Measurements from ENCODE around the gene LRRC70.
"Not testable (repeated sequence)": the region's sequence is repeated elsewhere in the genome, so short reads cannot be mapped to it uniquely, and the experiment has no call there.

Gene LRRC70

DNA sequence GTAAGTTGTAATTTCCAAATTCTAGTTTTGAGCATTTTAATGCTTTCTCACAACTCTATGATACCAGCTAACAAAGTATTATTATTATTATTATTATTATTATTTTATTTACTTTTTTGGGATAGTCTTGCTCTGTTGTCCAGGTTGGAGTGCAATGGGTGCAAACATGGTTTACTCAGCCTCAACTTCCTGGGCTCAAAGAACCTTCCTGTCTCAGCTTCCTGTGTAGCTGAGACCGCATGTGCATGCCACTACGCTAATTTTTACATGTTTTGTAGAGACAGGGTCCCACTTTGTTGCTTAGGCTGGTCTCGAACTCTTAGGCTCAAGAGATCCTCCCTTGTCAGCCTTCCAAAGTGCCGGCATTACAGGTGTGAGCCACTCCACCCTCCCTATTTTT is 27.0 kb downstream of the LRRC70 start:
- no peak for DNase-seq

DNA sequence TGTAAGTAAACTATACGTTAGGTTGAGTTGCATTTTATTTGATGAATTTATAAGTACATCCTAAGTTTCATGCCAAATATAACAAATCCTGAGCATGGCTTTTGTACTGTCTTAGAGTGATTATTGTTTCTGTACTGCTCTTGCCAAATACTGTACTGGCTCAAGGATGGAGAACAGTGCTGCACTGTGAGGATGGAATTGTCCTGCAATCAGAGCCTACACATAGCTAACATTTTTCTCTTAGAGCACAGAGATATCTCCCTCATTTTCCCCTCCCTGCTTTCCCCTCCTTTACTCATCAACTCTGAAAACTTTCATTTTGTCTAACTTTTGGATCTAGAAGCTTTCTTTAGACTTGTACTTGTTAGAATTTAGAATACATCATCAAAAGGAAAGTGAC is 28.3 kb downstream of the LRRC70 start:
- no peak for DNase-seq

DNA sequence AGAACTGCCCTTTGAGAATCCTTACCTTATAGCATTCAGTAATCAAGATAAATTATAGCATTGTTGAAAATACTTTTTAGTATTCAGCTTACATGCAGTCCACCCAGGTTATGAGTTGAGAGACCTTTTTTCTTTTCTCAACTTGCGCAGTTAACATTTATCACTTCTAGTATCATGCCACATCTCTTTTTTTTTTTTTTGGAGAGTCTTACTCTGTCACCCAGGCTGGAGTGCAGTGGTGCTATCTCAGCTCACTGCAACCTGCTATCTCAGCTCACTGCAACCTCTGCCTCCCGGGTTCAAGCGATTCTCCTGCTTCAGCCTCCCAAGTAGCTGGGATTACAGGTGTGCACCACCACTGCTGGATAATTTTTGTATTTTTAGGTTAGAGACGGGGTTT is 29.0 kb downstream of the LRRC70 start:
- no peak for DNase-seq

DNA sequence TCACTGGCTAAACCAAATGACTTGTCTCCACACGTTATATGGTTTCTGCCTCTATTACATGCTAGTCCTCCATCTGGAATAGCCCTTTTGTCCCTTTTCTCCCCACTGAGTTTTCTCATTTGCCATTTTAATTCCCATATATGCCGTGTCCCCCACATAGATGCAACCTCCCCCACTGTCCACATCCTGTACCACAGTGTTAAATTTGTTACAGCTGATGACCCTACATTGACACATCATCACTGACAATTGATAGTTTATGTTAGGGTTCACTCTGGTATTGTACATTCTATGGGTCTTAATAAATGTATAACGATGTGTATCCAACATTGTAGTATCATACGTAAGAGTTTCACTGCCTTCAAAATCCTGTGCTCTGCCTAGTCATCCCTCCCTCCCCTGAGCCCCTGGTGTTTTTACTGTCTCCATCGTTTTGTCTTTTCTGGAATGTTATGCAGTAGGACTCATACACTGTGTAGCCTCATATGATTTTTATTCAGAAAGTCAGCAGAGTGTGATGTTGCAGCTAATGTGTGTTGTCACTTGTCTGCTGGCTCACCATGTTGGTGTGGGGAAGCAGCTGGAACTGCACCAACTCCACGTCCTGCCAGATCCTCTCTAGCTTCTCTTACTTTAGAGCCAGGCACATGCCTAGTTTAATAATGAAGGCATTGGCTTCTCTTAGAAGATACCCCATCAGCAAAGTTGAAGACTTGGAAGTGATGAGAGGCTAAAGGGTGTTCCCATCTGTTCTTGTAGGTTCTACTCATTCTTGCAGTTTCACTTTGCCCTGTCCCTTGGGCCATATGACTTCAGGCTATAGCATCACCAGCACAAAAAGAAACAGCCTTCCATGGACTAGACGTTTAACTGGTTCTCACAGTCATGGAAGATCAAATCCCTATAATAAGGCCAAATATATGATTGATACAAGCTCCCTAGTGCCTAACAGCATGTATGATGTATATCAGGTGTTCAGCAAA is 30.2 kb downstream of the LRRC70 start:
- DNase-seq: peak in 2 of 56 donors; percentile 1 to 3

DNA sequence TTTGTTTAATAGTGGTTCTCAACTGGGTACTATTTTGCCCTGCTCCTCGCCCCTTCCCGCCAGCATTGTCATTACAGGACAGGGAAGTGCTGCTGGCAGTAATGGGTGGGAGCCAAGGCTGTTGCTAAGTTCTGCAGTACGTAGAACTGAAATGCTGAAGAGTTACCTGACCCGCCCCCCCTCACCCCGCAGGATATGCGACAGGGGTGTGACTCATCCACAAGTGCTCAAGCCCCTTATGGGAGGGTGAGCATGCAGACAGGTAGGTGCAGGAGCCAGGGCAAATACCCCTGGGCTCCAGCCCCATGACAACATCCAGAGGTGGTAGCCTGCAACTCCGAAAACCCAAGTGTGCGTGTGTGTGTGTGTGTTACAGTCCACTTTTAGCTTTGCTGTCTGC is 35.7 kb downstream of the LRRC70 start:
- no peak for DNase-seq

DNA sequence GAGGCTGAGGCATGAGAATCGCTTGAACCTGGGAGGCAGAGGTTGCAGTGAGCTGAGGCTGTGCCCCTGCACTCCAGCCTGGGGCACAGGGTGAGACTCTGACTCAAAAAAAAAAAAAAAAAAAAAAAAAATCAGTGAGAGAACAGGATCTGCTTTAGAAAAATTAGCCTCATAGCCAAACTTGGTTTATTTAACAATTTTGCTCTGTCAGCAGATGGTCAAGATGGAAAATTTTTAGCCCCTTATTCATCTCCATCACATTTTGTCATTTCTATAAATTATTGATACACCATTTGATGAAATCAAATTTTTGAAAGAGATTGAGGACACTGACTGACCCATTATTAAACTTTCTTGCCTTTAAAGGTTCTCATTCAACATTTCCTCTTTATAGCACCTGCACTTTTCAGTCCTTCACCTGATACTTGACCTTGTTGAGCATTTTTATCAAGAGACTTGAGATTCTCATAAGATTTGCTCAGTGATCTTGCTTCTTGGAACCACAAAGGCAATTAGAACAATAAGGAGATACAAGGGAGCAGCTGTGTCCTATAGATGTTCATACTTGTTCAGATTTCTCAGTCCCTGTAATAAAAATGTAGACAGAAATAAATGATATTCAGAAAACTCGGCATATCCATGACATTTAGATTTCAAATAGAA is 38.1 kb downstream of the LRRC70 start:
- no peak for DNase-seq

DNA sequence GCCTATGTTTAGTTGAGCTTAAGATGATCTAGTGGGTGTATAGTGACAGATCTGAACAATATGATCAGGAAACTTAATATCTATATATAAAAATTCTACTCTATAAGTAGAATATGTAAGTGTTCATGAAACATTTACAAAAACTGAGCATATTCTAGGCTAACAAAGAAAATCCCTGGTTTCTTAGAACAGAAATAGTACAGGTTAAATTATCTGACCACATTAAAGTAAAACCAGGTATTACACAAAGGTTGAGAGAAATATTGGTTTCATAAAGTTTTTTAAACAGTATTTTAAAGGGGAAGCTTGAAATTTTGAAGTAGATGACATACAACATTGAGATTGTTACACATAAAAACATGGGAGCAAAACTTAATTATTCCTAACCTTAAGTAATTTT is 39.3 kb downstream of the LRRC70 start:
- no peak for DNase-seq

DNA sequence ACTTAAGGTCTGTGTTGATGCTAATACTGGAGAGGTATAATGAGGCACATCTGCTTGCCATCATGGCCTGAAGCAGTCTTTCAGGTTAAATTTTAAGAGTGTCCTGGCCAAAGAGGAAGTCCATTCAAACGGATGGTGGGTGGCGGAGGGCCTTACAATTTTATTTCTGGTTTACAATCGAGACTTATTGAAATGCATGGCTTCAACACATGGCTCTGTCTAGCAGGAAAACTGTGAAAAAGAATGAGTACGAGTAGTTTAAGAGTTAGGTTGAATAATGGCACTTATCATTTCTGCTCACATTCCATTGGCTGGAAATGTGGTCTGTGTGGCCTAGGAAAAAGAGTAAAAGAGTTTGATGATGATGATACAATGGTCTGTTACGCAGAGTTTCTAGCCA is 42.1 kb downstream of the LRRC70 start:
- DNase-seq: no peak

DNA sequence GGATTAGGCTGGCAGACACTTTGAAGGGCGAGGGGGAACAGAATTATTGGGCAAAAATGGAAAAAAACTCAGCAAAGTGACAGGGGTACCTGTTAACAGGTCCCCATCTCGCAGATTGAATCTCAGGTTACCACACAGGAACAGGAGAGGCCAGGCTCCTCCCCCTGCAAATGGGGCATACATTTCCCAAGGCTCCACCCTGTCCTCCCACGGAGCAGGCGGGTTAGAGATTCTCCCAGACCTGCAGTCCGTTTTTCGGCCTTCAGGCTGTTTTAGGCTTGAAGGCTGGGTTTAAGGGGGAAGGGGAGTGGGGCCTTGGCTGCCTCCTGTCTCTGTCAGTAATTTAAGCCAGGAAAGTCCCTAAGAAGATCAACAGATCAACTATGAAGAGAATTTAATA is 42.7 kb downstream of the LRRC70 start:
- no peak for DNase-seq

DNA sequence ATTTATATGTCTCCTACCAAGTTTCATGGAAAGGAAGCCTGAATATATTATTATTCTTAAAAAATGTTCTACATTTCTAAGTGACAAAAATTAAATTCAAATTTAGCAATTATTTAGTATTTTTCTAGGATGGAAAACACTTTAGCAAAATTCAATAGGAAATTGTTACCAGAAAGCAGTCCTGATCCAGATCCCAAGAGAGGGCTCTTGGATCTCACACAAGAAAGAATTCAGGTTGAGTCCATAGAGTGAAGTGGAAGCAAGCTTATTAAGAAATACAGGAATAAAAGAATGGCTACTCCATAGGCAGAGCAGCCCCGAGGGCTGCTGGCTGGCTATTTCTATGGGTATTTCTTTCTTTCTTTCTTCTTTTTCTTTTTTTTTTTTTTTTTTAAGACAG is 44.7 kb downstream of the LRRC70 start:
- no peak for DNase-seq

DNA sequence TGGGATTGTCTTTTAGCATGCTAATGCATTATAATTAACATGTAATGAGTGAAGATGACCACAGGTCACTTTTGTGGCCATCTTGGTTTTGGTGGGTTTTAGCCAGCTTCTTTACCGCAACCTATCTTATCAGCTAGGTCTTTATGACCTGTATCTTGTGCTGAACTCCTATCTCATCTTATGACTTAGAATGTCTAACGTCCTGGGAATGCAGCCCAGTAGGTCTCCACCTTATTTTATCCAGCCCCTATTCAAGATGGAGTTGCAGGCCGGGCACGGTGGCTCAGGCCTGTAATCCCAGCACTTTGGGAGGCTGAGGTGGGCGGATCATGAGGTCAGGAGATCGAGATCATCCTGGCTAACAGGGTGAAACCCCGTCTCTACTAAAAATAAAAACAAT is 45.8 kb downstream of the LRRC70 start:
- not testable (repeated sequence) for DNase-seq

DNA sequence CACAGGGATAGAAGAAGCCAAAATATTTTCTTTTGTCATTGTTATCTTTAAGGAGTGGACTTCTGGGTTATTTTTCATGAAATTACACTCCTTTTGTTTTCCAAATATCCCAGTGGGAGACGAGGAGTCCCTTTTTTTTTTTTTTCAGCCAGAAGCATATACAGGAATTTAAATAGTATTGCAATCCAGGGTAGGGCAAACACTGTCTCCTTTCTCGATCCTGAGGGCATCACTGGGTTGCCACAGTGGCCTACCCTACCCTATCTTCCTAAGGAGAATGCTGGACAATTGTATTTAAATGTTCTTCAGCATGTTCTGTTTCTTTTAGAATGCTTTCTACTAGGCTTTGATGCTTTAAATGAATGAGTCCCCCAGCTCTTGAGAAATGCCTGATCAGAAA is 47.9 kb downstream of the LRRC70 start:
- no peak for DNase-seq

DNA sequence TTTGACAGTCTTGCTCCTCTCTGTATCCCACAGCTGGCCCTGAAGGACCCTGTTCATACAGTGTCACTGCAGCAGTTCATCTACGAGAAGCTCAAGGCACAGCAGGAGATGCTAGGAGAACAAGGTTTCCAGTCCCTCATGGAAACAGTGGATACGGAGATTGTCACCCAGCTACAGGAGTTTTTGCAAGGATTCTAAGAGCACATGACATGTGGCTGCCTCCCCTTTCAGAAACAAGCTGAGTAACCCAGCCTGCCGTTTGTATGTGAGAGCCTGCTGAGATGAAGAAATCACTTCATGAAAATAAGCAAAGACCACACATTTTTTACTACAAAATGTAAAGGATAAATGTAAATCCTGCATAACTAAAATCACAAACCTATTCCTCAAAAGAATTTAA is 48.5 kb downstream of the LRRC70 start:
- no peak for DNase-seq

DNA sequence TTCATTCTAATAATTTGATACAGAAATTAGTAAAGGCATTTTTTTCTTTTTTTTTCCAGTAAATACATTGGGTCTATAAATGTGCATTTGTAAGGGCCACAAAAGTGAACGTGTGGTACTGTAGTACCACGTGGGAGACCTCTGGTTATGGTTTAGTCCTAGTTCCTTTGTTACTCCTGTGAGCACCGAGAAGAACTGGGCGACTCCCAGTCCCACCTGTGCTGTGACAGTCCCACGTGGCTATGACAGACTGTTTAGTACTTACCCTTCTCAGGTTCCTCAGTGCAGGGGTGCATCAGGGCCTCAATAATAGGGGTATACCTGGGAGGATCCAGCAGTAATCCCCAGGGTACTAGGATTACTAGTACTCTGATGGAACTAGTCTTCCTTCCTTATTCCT is 49.3 kb downstream of the LRRC70 start:
- no peak for DNase-seq
